Smooth muscle cell (in vitro differentiated cells): ENCODE data around the gene MYO10. TPM values are rescaled to one million over a fixed set of nuclear protein-coding genes. Genes with fewer than 3 reads are reported as not detected.

Experiments
- DNase-seq: peaks from one replicate; lab custom pipeline; 2025; ENCODE audit not compliant: unreplicated experiment; lab: John Stamatoyannopoulos, UW
- H2AFZ ChIP-seq: fragments of 200-600 bp; sonication (generic); 2 replicates; pipeline ENCODE4 v1.6.0; 2016; ENCODE audit warnings: antibody characterized with exemption, low read depth, mild to moderate bottlenecking
- H3F3A ChIP-seq: fragments of 200-600 bp; sonication (generic); 2 replicates; pipeline ENCODE4 v1.6.0; 2017; ENCODE audit warnings: antibody characterized with exemption, low read depth
- H3K27ac ChIP-seq: fragments of 200-600 bp; sonication (generic); 2 replicates; pipeline ENCODE4 v1.5.1; 2016; ENCODE audit warnings: low read depth, mild to moderate bottlenecking
- H3K27me3 ChIP-seq: fragments of 200-600 bp; sonication (generic); 2 replicates; pipeline ENCODE4 v1.6.1; 2016; ENCODE audit warnings: low read depth, mild to moderate bottlenecking
- H3K36me3 ChIP-seq: fragments of 200-600 bp; sonication (generic); 2 replicates; pipeline ENCODE4 v1.5.1; 2016; ENCODE audit warnings: low read depth
- H3K4me1 ChIP-seq: fragments of 200-600 bp; sonication (generic); 2 replicates; pipeline ENCODE4 v1.5.1; 2016; ENCODE audit warnings: low read depth
- H3K4me2 ChIP-seq: fragments of 200-600 bp; sonication (generic); 2 replicates; pipeline ENCODE4 v1.6.0; 2016; ENCODE audit warnings: mild to moderate bottlenecking
- H3K4me3 ChIP-seq: fragments of 200-600 bp; sonication (generic); 2 replicates; pipeline ENCODE4 v1.5.1; 2016; ENCODE audit warnings: mild to moderate bottlenecking
- H3K79me2 ChIP-seq: fragments of 200-600 bp; sonication (generic); 2 replicates; pipeline ENCODE4 v1.6.0; 2016; ENCODE audit warnings: low read depth, mild to moderate bottlenecking
- H3K9ac ChIP-seq: fragments of 200-600 bp; sonication (generic); 2 replicates; pipeline ENCODE4 v1.6.0; 2016; ENCODE audit warnings: low read depth
- H3K9me3 ChIP-seq: fragments of 200-600 bp; sonication (generic); replicated peaks from 2 replicates; pipeline ENCODE4 v1.5.1; 2016; ENCODE audit warnings: low read depth
- H4K20me1 ChIP-seq: fragments of 200-600 bp; sonication (generic); 2 replicates; pipeline ENCODE4 v1.6.0; 2016; ENCODE audit warnings: low read depth
- WGBS: methylation state at CpG from one replicate; pipeline ENCODE4 v1.1.7; 2016; ENCODE audit warnings: low lambda C conversion rate; 5-methylcytosine and 5-hydroxymethylcytosine counted together
- polyA plus RNA-seq: library from polyadenylated mRNA; unstranded; fragments of >200 nt; fragmentation: Nextera tagmentation; extraction: Ambion mirVana; gene quantifications from 2 replicates; pipeline ENCODE4 v1.2.1, GENCODE V29; 2016
- total RNA-seq: library from RNA; depleted of rRNA; stranded (reverse); fragments of >200 nt; gene quantifications from 2 replicates; pipeline ENCODE4 v1.2.3, GENCODE V29; 2014
- TF ChIP-seq, protein P1 (sequence below): fragments of 200-600 bp; sonication (generic); IDR thresholded peaks from 2 replicates; pipeline ENCODE4 v1.5.1; 2017; ENCODE audit warnings: borderline replicate concordance, mild to moderate bottlenecking, antibody characterized with exemption; ENCODE audit not compliant: insufficient read depth, poor library complexity, severe bottlenecking

MYO10 gene
- total and polyA plus RNA-seq, 2 experiments from 2014 or later, result 76.4 to 96.8 TPM

DNA sequence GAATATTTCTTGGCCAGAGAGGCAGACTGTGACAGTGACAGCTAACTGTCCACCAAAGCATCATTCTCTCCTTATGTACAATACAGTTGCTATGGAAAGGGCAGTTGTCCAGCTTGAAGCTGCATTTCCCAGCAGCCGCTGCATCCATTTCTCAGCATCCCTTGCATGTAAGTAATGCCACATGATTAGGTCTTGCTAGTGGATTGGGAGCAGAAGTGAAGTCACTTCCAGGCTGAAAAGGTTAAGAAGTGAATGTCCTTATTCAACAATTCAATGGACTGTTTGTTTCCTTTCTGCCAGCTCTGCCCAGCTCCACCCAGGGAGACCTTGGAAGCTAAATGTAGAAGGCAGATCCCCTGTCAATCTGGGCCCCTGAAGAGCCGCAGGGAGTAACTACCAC is 293.2 kb downstream of the MYO10 start:
- no peak overlapping the region for H3K4me3 ChIP-seq
- 96% methylated on average over 2 of the region's 2 CpGs for WGBS
- no peak overlapping the region for H3K27ac ChIP-seq
- H4K20me1 ChIP-seq, result no peaks in the 10 kb centered on the region
- no peak overlapping the region for H3K9ac ChIP-seq
- no peaks in the 10 kb centered on the region for H3K79me2 ChIP-seq
- no peaks in the 10 kb centered on the region for H3K27me3 ChIP-seq
- TF ChIP-seq, protein P1, sequence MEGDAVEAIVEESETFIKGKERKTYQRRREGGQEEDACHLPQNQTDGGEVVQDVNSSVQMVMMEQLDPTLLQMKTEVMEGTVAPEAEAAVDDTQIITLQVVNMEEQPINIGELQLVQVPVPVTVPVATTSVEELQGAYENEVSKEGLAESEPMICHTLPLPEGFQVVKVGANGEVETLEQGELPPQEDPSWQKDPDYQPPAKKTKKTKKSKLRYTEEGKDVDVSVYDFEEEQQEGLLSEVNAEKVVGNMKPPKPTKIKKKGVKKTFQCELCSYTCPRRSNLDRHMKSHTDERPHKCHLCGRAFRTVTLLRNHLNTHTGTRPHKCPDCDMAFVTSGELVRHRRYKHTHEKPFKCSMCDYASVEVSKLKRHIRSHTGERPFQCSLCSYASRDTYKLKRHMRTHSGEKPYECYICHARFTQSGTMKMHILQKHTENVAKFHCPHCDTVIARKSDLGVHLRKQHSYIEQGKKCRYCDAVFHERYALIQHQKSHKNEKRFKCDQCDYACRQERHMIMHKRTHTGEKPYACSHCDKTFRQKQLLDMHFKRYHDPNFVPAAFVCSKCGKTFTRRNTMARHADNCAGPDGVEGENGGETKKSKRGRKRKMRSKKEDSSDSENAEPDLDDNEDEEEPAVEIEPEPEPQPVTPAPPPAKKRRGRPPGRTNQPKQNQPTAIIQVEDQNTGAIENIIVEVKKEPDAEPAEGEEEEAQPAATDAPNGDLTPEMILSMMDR, result no peak
- DNase-seq, result no peak
- H3K4me2 ChIP-seq, result no peak overlapping the region
- H3K4me1 ChIP-seq, result no peaks in the 10 kb centered on the region
- H3F3A ChIP-seq, result no peaks in the 10 kb centered on the region
- H3K9me3 ChIP-seq, result no peaks in the 10 kb centered on the region
- H2AFZ ChIP-seq, result no peak overlapping the region
- H3K36me3 ChIP-seq, result no peaks in the 10 kb centered on the region

DNA sequence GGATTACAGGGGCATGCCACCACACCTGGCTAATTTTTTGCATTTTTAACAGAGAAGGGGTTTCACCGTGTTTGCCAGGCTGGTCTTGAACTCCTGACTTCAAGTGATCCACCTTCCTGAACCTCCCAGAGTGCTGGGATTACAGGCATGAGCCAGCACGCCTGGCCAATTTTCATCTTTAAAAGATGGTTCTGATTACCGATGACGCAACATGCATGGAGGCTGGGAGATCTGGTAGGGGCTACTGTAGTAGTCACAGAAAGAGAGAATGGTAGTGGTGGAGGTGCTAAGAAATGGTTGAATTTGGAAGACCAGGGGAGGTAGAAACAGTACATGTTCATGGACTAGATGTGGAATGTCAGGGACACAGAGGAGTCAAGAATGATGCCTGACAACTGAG is 296.9 kb downstream of the MYO10 start:
- WGBS, result 95% methylated on average over 4 of the region's 4 CpGs
- Histone ChIP-seq H3K4me3 (no peak overlapping the region), H4K20me1 (no peaks in the 10 kb centered on the region), H3F3A (no peaks in the 10 kb centered on the region), H2AFZ (no peak overlapping the region), H3K9ac (no peak overlapping the region), H3K36me3 (no peaks in the 10 kb centered on the region), H3K79me2 (no peaks in the 10 kb centered on the region), H3K4me2 (no peak overlapping the region), H3K4me1 (no peaks in the 10 kb centered on the region), H3K9me3 (no peaks in the 10 kb centered on the region), H3K27me3 (no peaks in the 10 kb centered on the region), H3K27ac (no peak overlapping the region)
- TF ChIP-seq, protein P1, result no peak
- DNase-seq, result no peak

DNA sequence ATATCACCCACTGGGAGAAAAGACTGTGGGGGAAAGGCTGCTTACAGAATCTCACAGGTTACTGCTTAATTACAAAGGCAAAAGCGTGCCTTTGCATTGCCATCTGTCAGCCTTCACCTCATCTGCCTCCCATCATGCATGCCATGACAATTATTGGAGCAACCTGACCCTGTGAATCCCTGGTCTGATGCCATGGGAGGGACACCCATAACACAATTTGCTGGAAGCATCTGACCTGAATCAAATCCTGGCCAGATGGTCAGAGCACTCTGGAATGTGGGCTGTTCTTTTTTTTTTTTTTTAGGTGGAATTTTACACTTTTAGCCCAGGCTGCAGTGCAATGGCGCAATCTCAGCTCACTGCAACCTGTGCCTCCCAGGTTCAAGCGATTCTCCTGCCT is 307.7 kb downstream of the MYO10 start:
- H2AFZ ChIP-seq, result no peak overlapping the region
- no peak overlapping the region for H3K27ac ChIP-seq
- no peaks in the 10 kb centered on the region for H4K20me1 ChIP-seq
- H3K9ac ChIP-seq, result no peak overlapping the region
- no peaks in the 10 kb centered on the region for H3K36me3 ChIP-seq
- H3K4me2 ChIP-seq, result no peak overlapping the region
- no peak overlapping the region for H3K4me3 ChIP-seq
- 88% methylated on average over 3 of the region's 3 CpGs for WGBS
- TF ChIP-seq, protein P1, result no peak
- H3K27me3 ChIP-seq, result peaks cover 9% of the 10 kb centered on the region
- DNase-seq, result no peak
- H3F3A ChIP-seq, result no peaks in the 10 kb centered on the region
- H3K9me3 ChIP-seq, result no peaks in the 10 kb centered on the region
- H3K4me1 ChIP-seq, result no peaks in the 10 kb centered on the region
- H3K79me2 ChIP-seq, result no peaks in the 10 kb centered on the region

DNA sequence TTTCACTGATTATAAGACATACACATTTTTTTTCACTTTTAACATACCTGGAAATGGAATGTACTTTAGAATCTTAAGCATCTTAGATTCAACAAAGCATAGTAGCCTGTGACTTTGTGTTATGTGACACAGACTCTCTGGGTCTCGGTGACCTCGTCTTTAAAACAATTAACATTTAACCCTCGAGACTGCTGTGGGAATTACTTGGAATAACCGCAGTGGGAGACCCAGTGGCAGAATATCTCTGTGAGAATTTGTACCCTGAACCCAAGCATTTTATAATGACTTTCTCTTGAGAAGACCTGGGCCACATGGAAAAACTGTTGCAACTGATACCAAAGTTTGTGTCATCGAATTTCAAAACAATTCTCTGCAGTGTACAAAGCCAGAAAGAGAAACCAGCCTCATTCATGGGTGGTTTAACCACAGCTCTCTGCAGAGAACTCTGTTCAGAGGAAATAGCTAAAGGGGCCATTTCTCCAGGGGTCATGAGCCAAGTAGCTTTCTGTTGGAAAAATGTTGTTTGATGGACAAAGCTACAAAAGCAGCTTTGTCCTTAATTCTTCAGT is 309.3 kb downstream of the MYO10 start:
- no peak overlapping the region for H3K27ac ChIP-seq
- no peaks in the 10 kb centered on the region for H3K36me3 ChIP-seq
- DNase-seq, result no peak
- H3K4me2 ChIP-seq, result no peak overlapping the region
- H4K20me1 ChIP-seq, result no peaks in the 10 kb centered on the region
- 75% methylated on average over 5 of the region's 5 CpGs for WGBS
- H3K9me3 ChIP-seq, result no peaks in the 10 kb centered on the region
- H3K4me1 ChIP-seq, result no peaks in the 10 kb centered on the region
- H3F3A ChIP-seq, result no peaks in the 10 kb centered on the region
- TF ChIP-seq, protein P1, result no peak
- no peak overlapping the region for H3K9ac ChIP-seq
- H3K79me2 ChIP-seq, result no peaks in the 10 kb centered on the region
- H3K4me3 ChIP-seq, result no peak overlapping the region
- H2AFZ ChIP-seq, result no peak overlapping the region
- peaks cover 9% of the 10 kb centered on the region for H3K27me3 ChIP-seq
